GM18502 (cell line): ENCODE measurements around the gene VWA5A.
"Not testable (repeated sequence)": the region's sequence is repeated elsewhere in the genome, so short reads cannot be mapped to it uniquely, and the experiment has no call there.

ENCODE experiments used
- ATAC-seq: cut with Tn5 transposase; IDR thresholded peaks from one replicate; pipeline ENCODE4 v1.9.1; 2021; ENCODE audit warnings: mild to moderate bottlenecking; ENCODE audit not compliant: unreplicated experiment, poor library complexity

VWA5A gene

DNA sequence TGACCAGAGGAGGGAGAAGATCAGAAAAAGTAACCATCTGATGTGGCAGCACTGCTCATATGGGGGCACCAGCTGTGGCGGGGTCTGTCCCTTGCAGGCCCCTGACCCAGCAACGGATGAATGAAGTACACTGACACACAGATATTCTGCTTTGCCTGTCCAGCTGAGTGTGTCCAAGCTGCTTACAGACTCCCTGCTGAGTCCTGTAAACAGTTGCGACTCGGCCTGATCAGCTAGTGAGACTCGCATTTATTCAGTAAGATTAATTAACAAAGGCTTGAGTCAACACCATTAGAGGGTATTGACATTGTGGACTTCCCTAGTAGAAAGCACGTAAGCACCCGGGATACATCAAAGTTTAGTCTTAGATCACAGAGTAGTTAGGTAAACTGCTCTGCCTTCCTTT lies 52.6 kb downstream of the VWA5A start:
- no peak for ATAC-seq

DNA sequence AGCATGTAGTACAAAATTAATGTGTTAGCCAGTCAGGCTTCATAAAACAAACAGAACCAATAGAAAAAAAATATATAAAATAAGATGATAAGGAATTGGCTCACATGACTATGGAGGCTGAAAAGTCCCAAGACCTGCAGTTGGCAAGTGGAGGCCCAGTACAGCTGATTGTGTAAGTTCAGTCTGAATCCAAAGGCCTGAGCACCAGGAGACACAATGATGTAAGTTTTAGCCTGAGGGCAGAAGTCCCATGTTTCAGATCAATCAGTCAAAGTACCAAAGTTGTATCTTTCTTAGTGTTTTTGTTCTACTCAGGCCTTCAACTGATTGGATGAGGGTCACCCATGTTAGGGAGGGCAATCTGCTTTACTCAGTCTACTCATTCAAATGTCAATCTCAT lies 53.5 kb downstream of the VWA5A start:
- ATAC-seq = no peak

DNA sequence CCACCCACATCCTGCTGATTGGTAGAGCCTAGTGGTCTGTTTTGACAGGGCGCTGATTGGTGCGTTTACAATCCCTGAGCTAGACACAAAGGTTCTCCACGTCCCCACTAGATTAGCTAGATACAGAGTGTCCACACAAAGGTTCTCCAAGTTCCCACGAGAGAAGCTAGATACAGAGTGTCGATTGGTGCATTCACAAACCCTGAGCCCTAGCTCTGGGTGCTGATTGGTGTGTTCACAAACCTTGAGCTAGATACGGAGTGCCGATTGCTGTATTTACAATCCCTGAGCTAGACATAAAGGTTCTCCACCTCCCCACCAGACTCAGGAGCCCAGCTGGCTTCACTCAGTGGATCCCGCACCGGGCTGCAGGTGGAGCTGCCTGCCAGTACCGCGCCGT lies 55.1 kb downstream of the VWA5A start:
- ATAC-seq = not testable (repeated sequence)

DNA sequence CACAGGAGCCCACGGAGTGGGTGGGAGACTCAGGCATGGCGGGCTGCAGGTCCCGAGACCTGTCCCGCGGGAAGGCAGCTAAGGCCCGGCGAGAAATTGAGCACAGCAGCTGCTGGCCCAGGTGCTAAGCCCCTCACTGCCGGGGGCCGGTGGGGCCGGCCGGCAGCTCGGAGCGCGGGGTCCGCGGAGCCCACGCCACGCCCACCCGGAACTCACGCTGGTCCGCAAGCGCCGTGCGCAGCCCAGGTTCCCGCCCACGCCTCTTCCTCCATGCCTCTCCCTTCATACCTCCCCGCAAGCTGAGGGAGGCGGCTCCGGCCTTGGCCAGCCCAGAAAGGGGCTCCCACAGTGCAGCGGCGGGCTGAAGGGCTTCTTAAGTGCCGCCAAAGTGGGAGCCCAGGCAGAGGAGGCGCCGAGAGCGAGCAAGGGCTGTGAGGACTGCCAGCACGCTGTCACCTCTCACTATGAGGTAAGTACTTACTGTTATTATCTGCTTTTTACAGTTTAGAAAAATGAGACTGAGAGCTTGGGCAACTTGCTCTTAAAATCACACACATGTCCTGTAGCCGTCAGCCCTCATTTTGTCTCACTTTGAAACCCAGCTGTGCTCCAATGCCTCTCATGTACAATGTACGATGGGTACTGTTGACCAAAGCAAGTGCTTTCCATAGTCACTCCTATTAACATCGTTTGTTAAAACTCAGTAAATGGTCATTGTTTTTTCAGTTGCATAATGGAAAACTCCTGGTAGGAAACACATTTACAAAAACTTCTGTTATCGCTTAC lies 55.7 kb downstream of the VWA5A start:
- no peak for ATAC-seq

DNA sequence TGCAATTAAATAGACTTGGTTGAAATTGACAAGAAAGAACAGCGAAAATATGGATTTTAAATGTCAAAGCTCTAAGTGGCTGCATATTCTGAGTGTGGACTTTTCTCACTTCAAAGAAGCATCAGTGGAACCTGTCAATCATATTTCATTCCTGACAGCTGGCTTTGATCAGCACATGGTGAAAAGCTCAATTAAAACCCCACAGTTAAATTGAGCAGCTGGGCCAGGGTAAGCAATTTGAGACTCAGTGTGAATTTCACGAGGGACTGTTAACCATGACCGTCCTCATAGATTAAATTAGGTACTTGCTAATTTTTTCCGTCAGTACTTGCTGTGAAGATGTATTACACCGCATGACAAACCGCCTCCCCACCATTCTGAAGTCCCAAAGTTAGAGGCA lies 56.9 kb downstream of the VWA5A start:
- ATAC-seq = no peak

- no peak for ATAC-seq
Observed at GRCh38 chr11:124172599-124172998, 57.3 kb downstream of the VWA5A start.

DNA sequence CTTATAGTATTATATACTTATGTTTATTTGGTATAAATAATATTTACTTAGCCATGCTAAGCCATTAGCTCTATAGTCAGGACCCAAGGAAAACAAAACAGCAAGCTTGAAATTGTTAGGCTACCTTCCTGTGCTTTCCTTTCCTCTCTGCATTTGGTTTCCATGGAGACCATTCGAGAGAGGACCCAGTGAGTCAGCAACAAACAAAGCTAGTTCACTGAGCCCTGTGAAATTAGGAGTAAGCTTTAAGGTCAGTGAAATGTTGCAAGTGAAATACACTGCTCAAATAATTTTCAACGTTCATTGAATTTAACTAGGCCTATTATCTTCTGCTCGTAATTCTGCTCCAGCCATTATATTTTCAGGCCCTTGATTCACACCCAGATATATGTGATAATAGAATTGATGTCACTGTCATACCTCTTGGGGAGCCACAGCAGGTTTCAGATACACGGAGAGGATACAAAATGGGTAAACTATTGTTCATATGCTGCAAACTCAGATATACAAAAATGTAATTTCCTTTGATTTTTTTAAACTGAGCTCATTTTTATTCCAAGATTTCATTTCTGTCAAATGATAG lies 58.8 kb downstream of the VWA5A start:
- no peak for ATAC-seq

- ATAC-seq = no peak
Observed at GRCh38 chr11:124176925-124177715, 61.9 kb downstream of the VWA5A start.

GRCh38 chr11:124179310-124179709 lies 64.1 kb downstream of the VWA5A start:
- ATAC-seq = no peak

DNA sequence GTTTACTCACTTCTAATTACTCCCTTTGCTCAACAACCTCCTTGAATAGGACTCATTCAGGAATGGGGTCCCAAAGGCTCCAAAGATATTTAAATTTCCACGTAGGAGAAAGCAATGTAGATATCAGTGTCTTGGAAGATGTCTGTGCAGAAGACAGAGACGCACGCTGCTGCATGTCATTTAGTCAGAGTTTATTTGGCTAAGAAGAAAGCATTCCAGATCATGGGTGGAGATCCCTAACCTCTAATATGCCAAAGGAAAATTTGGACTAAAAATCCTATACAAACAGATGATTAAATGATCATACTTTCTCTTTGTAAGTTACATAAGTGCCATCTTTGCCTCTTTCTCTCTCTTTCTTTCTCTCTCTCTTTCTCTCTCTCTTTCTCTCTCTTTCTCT lies 67.8 kb downstream of the VWA5A start, which contains the start of gene OR10D3:
OR10D3 (plus strand) TSS at position 278 of the 400 bp plus-strand sequence. CDS start 1,925 bp downstream, outside the sequence.
- no peak for ATAC-seq

DNA sequence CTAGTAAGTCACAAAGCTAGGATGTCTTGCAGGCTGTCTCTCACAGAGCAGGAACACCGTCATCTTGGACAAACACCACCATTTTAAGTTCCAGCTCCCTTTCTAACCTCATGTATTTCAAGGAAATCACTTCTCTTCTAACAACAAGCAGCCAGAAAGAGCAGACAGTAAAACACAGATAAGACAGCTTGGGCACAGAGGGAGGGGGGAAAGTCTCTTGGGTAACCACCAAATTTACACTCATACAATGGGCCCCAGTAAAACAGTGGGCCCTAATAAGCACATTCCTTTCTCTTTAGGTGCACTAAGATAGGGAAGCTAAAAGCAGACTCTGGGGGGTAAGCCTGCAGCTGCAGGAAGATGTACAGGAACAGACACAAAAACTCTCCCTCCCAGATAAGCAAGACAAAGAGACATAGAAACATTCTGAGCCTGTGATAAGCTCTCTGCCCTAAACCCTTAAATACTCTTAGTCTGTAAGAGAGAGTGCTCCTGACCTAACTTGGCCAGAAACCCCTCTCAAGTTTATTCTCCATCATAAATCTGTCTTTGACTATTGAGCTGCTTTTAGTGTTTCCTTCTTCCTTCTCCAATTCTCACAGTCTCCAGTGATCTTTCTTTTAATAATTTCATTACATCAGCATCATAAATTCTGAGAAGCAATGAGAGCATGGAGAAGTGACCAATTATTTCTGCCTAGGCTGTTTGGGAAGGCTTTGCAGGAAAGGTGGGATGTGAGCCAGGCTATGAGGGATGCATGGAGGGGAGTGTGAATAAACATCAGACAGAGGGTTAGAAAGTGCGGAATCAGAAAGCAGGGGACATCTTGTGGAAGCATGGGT lies 75.3 kb downstream of the VWA5A start:
- ATAC-seq = no peak

- peak; percentile 63 for ATAC-seq
Observed at GRCh38 chr11:124193221-124194010, 78.2 kb downstream of the VWA5A start.

GRCh38 chr11:124194293-124195188 lies 79.3 kb downstream of the VWA5A start:
- no peak for ATAC-seq

GRCh38 chr11:124195189-124195734 lies 80.0 kb downstream of the VWA5A start:
- peak; percentile 84 for ATAC-seq
